Measurements from ENCODE around the gene GRK1.

DNA sequence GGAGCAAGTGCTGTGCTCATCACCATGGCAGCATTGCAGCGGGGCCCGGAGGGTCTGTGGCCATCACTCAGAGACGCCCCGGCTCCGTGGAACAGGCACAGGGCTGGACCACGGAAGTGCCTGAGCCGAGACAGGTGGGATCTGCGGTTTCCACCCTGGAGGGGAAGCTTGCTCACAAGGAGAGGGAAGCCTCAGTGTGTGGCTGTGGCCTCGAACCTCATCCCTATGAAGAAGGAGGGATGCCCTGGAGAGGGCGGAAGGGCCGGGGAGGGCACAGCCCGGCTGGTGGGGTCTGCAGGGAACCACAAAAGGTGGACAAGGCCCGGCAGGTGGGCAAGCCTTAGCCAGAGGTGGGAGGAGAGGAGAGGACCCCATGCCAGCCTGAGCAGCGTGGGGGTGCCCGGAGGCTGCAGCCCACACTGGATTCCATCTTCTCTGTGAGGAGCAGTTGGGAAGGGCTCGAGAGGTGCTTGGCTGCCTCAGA lies 61.6 kb downstream of the GRK1 start:
- TF ChIP-seq EZH2 (IDR thresholded peaks at IDR 0.05; ENCODE audit: borderline replicate concordance): no peak
- TF ChIP-seq, protein P1, sequence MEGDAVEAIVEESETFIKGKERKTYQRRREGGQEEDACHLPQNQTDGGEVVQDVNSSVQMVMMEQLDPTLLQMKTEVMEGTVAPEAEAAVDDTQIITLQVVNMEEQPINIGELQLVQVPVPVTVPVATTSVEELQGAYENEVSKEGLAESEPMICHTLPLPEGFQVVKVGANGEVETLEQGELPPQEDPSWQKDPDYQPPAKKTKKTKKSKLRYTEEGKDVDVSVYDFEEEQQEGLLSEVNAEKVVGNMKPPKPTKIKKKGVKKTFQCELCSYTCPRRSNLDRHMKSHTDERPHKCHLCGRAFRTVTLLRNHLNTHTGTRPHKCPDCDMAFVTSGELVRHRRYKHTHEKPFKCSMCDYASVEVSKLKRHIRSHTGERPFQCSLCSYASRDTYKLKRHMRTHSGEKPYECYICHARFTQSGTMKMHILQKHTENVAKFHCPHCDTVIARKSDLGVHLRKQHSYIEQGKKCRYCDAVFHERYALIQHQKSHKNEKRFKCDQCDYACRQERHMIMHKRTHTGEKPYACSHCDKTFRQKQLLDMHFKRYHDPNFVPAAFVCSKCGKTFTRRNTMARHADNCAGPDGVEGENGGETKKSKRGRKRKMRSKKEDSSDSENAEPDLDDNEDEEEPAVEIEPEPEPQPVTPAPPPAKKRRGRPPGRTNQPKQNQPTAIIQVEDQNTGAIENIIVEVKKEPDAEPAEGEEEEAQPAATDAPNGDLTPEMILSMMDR (IDR thresholded peaks at IDR 0.05; ENCODE audit: poor library complexity): no peak

All from hepatocyte (in vitro differentiated cells).